Subcutaneous abdominal adipose tissue (tissue), 5 donors: ENCODE measurements around the gene PIK3C3.

ENCODE experiments used
- H3K27ac ChIP-seq: one replicate; pipeline ENCODE4 v1.7.0; 2013; ENCODE audit warnings: low read depth, mild to moderate bottlenecking, inconsistent platforms, low read length, moderate library complexity
- H3K27me3 ChIP-seq, 5 donors: one replicate each; pipeline ENCODE4 v1.7.0; 2013; ENCODE audit warnings: low read length in 5 of 5, inconsistent platforms in 1 of 5; ENCODE audit not compliant: control insufficient read depth in 5 of 5, insufficient read depth in 4 of 5
- H3K36me3 ChIP-seq, 5 donors: one replicate each; pipeline ENCODE4 v1.7.0; 2013; ENCODE audit warnings: low read length in 5 of 5; ENCODE audit not compliant: control insufficient read depth in 5 of 5, insufficient read depth in 5 of 5
- H3K4me1 ChIP-seq, 5 donors: one replicate each; pipeline ENCODE4 v1.7.0; 2013; ENCODE audit warnings: low read length in 5 of 5, mild to moderate bottlenecking in 3 of 5, moderate library complexity in 1 of 5; ENCODE audit not compliant: control insufficient read depth in 5 of 5, insufficient read depth in 5 of 5
- H3K4me3 ChIP-seq, 5 donors: one replicate each; pipeline ENCODE4 v1.7.0; 2013; ENCODE audit warnings: low read length in 5 of 5, low read depth in 1 of 5
- H3K9ac ChIP-seq, 5 donors: one replicate each; pipeline ENCODE4 v1.7.0; 2013; ENCODE audit warnings: low read length in 5 of 5, mild to moderate bottlenecking in 4 of 5, moderate library complexity in 3 of 5
- H3K9me3 ChIP-seq, 5 donors: one replicate each; pipeline ENCODE4 v1.7.0; 2013; ENCODE audit warnings: low read length in 5 of 5; ENCODE audit not compliant: control insufficient read depth in 5 of 5
- donor health status: healthy.
- donor health status: healthy.
- donor health status: healthy.
- donor health status: healthy.
- donor health status: healthy.

Gene PIK3C3

DNA sequence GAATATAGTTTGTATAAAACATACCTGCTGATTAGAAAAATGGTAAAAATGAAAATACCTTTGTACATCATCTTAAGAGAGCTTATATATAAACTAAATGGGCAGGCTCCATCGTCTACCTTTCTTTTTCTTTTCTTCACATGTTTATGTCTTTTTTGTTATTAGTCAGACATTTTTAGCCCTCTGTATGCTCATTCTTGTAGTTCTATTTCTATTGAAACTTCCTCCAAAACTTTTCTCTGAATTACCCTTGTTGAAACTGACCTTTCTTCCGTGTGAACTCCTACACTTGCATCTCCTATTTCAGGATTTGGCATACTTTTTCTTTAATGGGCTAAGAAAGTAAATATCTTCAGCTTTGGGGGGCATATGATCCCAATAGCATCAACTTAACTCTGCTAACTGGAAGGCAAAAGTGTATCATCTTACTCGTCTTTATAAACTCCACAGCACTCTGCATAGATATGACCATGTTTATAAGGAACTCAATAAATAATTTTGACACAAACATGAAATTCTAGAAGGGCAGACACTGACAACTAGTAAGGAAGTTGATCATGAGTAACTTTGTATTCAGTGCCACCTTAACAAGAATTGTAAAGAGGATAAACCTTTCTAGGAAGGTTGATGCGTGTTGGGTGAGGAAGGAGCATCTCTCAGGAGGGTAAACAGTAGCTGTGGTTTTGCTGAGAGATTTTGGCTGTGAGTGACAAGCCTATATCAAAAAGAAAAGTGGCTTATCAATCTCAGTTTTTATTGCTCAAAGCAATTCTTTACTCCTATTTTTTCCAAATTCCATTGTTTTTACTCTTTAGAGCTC lies 127.6 kb downstream of the PIK3C3 start:
- Histone ChIP-seq H3K36me3 (peaks cover 16 to 37% (median 30%) of the 10 kb centered on the region in 5 donors), H3K9me3 (no peaks in the 10 kb centered on the region), H3K27me3 (no peaks in the 10 kb centered on the region), H3K4me1 (no peaks in the 10 kb centered on the region), H3K4me3 (no peak overlapping the region), H3K27ac (no peak overlapping the region), H3K9ac (no peak overlapping the region)

DNA sequence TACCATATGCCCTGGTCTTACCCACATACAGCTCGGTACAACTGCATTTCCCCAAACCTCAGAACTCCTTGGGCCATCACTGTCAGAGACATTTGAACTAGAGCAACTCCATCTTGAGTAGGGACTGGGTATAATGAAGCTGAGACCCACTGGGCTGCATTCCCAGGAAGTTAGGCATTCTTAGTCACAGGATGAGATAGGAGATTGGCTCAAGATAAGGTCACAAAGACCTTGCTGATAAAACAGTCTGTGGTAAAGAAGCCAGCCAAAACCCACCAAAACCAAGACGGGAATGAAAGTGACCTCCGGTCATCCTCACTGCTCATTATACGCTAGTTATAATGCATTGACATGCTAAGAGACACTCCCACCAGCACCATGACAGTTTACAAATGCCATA lies 131.3 kb downstream of the PIK3C3 start:
- Histone ChIP-seq H3K27ac (no peak overlapping the region), H3K27me3 (no peaks in the 10 kb centered on the region), H3K36me3 (peaks cover 6 to 23% (median 15%) of the 10 kb centered on the region in 5 donors), H3K9me3 (no peaks in the 10 kb centered on the region), H3K4me3 (no peak overlapping the region), H3K9ac (no peak overlapping the region), H3K4me1 (no peaks in the 10 kb centered on the region)

DNA sequence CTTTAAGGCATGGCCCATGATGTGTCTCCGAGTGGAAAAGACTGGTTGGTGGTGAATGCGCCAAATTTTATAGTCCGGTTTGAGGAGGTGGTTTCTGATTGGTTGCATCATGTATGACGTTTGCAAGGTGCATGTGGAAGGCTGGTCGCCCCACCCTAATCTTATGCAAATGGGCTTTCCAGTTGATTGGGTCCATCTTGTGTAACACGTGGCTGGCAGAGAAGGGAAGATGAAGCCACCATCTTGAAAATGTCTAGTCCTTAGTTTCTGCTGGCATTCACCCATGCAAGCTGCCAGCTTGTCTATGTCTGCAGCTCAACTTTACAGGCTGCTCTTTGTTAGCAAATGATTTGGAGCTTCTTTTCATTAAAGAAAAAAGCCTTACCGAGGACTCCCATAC lies 132.2 kb downstream of the PIK3C3 start:
- H3K27me3 ChIP-seq = no peaks in the 10 kb centered on the region
- no peaks in the 10 kb centered on the region for H3K9me3 ChIP-seq
- H3K4me3 ChIP-seq = no peak overlapping the region
- no peak overlapping the region for H3K27ac ChIP-seq
- H3K9ac ChIP-seq = no peak overlapping the region
- H3K36me3 ChIP-seq = peaks cover 3 to 18% (median 9%) of the 10 kb centered on the region in 5 donors
- no peaks in the 10 kb centered on the region for H3K4me1 ChIP-seq

DNA sequence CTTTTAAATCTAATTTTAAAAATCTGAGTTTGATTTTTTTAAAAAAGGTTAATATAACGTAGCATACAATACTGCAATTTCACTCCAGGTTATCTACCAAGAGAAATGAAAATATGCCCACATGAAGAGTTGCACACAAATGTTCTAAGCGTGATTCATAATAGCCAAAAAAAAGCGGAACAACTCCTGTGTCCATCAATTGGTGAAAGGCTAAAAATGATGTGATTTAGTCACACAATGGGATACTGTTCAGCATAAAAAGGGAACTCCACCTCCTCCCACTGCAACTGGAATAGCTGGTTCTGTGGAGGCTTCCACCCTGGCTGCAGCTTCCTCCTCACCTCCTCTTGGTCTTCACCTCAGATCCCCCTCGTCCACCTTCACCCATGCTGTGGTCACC lies 132.8 kb downstream of the PIK3C3 start:
- Histone ChIP-seq H3K36me3 (peaks cover 0 to 12% (median 4%) of the 10 kb centered on the region in 5 donors), H3K4me3 (no peak overlapping the region), H3K9me3 (no peaks in the 10 kb centered on the region), H3K27ac (no peak overlapping the region), H3K9ac (no peak overlapping the region), H3K4me1 (peaks cover 0 to 5% (median 4%) of the 10 kb centered on the region in 5 donors), H3K27me3 (no peaks in the 10 kb centered on the region)

DNA sequence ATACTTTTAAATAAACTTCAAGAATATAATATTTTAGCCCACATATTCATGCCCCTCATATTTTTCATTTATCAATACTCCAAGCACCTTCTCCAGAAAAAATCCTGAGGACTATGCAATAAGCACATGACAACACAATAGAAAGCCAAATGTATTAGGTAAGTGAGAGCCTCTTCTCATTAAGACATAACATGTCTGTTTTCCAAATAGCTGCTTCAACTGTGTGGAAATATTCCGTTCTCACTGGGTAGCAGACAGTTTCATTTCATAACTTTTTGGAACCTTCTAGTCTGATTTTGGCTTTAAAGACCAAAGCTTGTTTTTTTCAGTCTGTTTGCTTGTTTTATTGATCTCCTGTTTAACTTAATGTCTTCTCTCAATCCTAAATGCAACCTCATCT lies 137.8 kb downstream of the PIK3C3 start:
- Histone ChIP-seq H3K9me3 (no peaks in the 10 kb centered on the region), H3K27ac (no peak overlapping the region), H3K4me1 (peaks cover 0 to 15% (median 7%) of the 10 kb centered on the region in 5 donors)

DNA sequence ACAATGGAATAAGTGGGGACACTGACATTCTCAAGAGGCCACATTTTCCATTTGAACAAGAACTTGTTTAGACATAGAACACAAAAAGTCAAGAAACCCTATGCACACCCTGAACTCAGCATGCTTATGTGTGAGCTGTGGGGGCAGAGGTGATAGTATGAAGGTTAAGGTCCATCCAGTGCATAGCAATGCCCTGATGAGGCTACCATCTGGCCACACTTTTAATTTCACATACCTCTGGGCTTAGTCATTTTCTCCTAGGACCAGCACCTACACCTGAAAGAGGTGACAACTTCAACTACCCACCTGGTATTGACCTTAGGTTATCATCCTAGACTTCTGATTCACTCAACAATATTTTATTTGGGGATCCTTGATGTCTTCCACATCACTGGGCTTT lies 139.8 kb downstream of the PIK3C3 start:
- H3K9me3 ChIP-seq = no peaks in the 10 kb centered on the region
- H3K27ac ChIP-seq = no peak overlapping the region
- no peaks in the 10 kb centered on the region for H3K36me3 ChIP-seq
- no peaks in the 10 kb centered on the region for H3K27me3 ChIP-seq
- no peak overlapping the region for H3K4me3 ChIP-seq
- H3K9ac ChIP-seq = no peak overlapping the region
- H3K4me1 ChIP-seq = peaks cover 0 to 15% (median 7%) of the 10 kb centered on the region in 5 donors

More for the DNA sequence above, 137.8 kb downstream of the PIK3C3 start:
- Histone ChIP-seq H3K9ac (no peak overlapping the region), H3K36me3 (peaks cover 0 to 3% (median 0%) of the 10 kb centered on the region in 5 donors), H3K27me3 (no peaks in the 10 kb centered on the region), H3K4me3 (no peak overlapping the region)

DNA sequence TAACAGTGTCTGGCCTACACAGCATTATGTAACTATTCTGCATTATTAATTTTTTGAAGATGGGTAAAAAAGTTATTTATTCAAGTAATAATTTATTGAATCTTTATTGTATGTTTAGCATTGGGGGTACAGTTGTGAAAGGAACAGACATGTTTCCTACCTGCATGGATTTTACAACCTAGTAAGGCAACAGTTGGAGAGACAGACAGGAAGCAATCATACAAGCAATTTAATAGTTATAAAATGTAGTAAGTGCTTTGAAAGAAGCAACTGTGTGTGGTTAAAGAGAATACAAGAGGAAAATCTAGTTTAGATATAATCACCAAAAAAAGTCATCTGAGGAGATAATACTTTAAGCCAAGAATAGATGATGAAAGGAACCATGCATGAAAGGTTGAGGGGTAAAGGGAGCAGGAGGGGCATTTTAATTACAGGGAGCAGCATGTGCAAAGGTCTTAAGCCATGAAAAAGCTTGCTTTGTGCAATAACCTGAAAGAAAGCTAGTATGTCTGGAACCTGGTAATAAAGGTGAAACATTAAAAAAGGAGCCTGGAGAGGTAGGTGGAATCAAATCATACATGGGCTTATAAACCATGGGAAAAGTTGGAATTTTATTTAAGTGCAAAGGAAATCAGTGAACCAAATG lies 140.8 kb downstream of the PIK3C3 start:
- no peak overlapping the region for H3K9ac ChIP-seq
- no peaks in the 10 kb centered on the region for H3K9me3 ChIP-seq
- no peaks in the 10 kb centered on the region for H3K36me3 ChIP-seq
- no peaks in the 10 kb centered on the region for H3K27me3 ChIP-seq
- no peak overlapping the region for H3K27ac ChIP-seq
- no peak overlapping the region for H3K4me3 ChIP-seq
- H3K4me1 ChIP-seq = peaks cover 0 to 15% (median 7%) of the 10 kb centered on the region in 5 donors

DNA sequence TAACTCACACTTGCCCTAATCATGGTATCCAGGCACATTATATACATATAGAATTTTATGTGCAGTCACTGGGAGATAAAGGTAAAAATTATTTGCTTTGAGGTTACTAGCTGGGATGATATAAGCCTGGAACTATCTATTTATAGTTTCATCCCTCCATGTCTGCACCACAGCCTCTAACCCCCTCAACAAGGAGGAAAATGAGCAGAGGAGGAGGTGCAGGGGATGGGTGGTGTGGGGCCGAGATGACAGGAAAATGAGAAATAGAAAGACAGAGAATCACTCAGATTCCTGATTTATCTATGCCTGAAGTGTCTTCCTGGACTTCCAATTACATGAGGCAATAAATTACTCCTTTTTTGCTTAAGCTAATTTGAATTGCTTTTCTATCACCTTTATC lies 145.2 kb downstream of the PIK3C3 start:
- Histone ChIP-seq H3K4me3 (no peak overlapping the region), H3K9me3 (no peaks in the 10 kb centered on the region), H3K9ac (no peak overlapping the region), H3K4me1 (no peaks in the 10 kb centered on the region), H3K27me3 (no peaks in the 10 kb centered on the region), H3K27ac (no peak overlapping the region), H3K36me3 (no peaks in the 10 kb centered on the region)

DNA sequence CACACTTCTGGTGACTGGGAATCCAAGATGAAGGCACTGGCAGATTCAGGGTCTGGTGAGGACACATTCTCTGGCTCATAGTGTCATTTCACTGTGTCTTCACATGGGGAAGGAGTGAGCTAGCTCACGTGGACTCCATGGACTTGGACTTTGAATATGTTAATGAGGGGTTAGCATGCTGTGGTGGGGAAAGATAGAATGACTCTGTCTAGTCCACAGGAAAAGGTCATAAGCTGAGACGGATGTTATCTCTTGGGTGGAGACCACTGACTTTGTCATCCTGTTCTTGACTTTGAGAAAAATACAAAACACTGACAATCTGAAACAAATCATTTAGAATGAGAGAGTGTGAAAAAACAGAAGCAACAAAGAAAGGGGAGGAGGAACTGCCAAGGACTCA lies 145.9 kb downstream of the PIK3C3 start:
- no peaks in the 10 kb centered on the region for H3K27me3 ChIP-seq
- H3K27ac ChIP-seq = no peak overlapping the region
- no peaks in the 10 kb centered on the region for H3K4me1 ChIP-seq

DNA sequence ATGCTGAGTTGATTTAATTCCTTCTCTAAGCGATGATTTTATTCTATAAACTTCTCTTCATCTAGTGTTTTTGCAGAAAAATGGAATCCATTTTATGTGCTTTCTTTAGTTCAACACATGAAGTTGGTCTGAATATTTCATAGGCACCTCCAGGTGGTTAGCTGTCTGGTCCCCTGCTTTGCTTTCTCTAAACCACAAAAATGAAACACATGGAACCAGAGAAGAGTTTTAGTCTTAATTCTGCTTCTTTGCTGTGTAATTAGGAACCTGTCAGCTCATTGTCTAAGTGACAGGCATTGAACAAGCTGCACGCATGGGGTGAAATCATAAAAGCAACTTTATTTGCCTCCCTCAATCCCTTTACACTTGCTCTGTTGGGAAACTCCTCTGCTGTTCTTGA lies 150.4 kb downstream of the PIK3C3 start:
- H3K4me1 ChIP-seq = no peaks in the 10 kb centered on the region
- H3K27me3 ChIP-seq = no peaks in the 10 kb centered on the region
- H3K4me3 ChIP-seq = no peak overlapping the region
- no peaks in the 10 kb centered on the region for H3K36me3 ChIP-seq
- no peak overlapping the region for H3K27ac ChIP-seq
- no peaks in the 10 kb centered on the region for H3K9me3 ChIP-seq
- H3K9ac ChIP-seq = no peak overlapping the region

More for the DNA sequence above, 145.9 kb downstream of the PIK3C3 start:
- no peak overlapping the region for H3K4me3 ChIP-seq
- no peaks in the 10 kb centered on the region for H3K9me3 ChIP-seq
- H3K9ac ChIP-seq = no peak overlapping the region
- H3K36me3 ChIP-seq = no peaks in the 10 kb centered on the region
